ENCODE results near the gene SYMPK. TPM values are rescaled to one million over a fixed set of nuclear protein-coding genes. Genes with fewer than 3 reads are reported as not detected.
A peak's percentile ranks its signal among the peaks of the same experiment; 100 is the strongest.
"Not testable (repeated sequence)": the region's sequence is repeated elsewhere in the genome, so short reads cannot be mapped to it uniquely, and the experiment has no call there.

The SYMPK gene
- 18.1 and 21.4 TPM in 2 replicates for total RNA-seq

DNA sequence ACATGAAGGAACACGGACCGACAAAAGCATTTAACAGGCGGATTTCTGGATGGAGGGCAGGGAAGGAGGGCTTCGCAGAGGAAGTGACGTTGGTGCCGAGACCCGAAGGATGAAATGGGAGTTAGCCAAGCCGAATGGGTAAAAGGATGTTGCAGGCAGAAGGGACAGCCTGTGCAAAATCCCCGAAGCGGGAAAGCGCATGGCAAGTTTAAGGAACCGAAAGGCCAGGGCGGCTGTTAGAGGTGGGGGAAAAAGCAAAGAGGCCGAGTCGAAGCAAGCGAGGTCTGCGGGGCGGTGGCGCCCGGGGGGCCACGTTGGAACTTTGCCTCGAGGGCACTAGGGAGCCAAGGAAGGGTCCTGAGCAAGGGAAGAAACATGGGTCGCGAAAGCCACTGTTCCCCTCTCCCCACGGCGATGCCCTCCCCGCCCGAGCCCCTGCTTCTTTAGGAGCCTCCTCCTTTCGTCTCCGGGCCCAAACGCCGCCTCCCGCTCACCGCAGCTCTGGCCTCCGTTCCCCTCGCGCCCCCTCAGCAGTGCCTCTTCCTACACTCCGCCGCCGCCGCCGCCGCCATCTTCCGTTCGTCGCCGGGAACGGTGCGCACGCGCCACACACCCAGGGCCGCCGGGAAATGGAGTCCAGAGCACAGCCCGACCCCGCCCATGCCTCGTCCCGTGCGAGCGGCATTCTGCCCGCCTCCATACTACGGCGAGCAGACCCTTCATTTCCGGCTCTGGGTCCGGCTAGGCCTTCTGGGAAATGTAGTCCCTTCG, at the start of gene SYMPK:
Gene SYMPK (minus strand): TSS at position 584 of the 771 bp plus-strand sequence. CDS start 8,652 bp downstream, outside the sequence.
- DNase-seq (ENCODE audit: low read depth in 2 of 2): peak; percentile 98 to 99

DNA sequence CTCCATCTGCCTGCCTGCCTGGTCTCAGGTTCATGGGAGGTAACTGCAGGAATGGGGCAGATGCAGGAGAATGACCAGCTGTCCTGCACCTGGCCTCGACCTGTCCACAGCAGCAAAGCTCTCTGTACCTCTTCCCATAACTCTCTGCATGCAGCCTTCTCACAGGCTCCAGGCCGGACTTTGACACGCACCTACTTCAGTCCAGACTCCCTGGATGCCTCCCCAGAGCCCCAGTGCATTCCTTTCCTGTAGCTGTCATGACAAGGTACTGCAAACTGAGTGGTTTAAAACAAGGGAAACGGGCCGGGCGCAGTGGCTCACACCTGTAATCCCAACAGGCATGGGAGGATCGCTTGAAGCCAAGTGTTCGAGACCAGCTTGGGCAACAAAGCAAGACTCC, 48.3 kb upstream of the SYMPK start:
- no peak for DNase-seq (ENCODE audit: low read depth in 2 of 2)

DNA sequence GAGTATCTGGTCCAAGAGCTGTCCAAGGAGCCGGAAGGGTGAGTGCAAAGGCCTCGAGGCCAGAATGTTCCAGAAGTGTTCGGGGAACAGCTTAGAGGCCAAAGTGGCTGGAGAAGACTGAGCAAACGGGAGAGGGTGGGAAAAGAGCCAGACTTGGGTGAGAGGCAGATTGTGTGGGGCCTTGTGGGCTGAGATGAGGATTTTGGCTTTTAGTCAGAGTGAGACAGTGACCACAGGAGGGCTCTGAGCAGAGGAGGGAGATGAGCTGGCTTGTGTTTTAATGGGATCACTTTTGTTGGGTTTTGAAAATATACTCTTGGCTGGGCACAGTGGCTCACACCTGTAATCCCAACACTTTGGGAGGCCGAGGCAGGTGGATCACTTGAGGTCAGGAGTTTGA, 46.0 kb upstream of the SYMPK start:
- DNase-seq (ENCODE audit: low read depth in 2 of 2): peak in 1 of 2 donors; percentile 20

DNA sequence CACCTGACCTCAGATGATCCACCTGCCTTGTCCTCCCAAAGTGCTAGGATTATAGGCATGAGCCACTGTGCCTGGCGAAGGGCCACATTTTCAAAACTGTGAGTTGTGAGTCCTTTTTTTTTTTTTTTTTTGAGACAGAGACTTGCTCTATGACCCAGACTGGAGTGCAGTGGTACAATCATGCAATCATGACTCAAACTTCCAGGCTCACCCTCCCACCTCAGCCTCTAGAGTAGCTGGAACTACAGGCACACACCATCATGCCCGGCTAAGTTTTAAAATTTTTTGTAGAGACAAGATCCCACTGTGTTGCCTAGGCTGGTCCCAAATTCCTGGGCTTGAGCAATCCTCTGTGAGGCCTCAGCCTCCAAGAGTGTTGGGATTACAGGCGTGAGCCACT, 43.3 kb upstream of the SYMPK start:
- peak in 1 of 2 donors; percentile 21 for DNase-seq (ENCODE audit: low read depth in 2 of 2)

DNA sequence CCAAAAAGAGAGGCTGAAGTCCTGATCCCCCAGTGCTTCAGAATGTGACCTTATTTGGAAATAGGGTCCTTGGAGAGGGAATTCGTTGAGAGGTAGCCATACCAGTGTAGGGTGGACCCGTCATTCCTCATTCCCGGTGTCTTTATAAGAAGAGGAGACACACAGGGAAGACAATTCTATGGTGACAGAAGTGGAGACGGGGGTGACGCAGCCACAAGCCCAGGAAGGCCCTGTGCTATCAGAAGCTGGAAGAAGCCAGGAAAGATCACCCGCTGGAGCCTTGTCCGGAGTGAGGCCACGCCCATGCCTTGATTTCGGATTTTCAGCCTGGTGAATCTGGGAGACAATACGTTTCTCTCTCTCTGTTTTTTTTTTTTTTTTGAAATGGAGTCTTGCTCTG, 42.1 kb upstream of the SYMPK start:
- DNase-seq (ENCODE audit: low read depth in 2 of 2): no peak

DNA sequence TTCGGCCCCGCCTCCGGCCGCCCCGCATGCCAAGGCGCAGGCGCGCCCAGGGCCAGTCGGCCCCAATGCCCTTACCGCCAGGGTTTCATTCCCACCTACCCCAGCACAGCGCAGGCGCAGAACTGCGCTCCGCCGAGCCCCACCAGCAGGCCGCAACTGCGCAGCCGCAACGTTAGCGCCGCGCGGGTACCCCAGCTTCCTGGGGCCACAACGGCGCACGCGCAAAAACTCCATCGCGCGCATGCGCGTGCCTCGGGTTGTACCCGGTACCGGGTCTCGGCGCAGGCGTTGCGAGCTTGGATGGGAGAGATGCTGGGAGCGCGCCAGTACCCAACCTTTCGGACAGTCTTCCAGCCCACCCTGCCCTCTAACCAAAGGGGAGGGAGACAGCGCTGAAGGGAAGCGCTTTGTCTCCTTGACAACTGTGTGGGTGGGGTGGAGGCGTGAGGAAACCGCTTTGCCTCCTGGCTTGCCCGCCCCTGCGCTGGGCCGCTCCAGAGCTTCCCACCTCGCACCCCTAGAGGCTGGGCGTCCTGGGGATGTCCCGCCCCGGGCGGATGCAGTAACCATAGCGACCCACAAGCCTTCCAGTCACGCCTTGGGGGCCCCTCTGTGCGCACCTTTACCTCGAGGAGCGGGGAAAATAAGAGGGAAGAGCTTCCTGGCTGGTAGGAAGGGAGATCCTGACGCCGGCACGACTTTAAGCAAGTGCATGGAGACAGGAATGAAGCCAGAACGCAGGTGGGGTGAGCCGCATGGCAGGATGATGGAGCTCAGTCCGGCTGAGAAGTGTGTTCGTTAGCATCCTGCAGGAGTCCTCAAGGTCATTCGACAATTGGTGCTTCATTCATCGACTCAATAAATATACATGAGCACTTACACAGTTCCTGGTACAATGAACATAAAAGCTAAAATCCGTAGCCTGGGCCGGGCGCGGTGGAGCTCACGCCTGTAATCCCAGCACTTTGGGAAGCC, 40.0 kb upstream of the SYMPK start:
- peak; percentile 97 to 99 for DNase-seq (ENCODE audit: low read depth in 2 of 2)

DNA sequence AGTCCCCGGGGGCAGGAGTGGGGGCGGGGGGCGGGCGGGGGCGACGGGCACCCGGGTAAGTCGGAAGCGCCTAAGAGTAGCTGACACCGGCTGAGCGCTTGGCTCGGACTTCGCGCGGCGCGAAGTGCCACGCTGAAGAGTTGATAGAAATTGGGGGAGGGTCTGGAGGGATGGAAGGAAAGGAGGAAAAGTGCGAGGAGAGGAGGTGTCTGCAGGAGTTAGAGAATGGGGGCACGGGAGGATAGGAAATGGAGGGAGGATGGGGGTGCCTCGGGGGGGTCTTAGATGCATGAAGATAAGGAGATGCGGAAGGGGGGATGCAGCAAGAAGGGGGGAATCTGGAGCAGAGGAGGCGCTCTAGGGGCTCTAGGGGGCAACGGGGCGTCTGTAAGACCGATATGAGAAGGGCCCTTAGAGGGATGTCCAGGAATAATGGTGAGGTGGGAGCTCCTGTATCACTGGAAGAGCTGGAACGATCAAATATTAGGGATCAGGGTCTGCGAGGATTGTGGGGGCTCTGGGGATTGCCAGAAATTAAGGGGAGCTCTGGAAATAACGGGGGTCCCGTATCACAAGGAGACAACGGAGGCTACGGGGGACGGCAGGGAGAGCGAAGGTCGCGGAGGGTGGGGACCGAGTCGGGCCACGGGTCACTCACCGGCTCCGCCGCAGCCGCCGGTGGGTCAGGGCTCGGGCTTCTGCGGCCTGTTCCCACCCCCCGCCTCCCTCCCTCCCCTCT, 39.1 kb upstream of the SYMPK start, which contains the start of gene MYPOP:
Gene MYPOP (minus strand): TSS at position 702 of the 739 bp plus-strand sequence. CDS start 840 bp downstream, outside the sequence.
- peak in 1 of 2 donors; percentile 16 for DNase-seq (ENCODE audit: low read depth in 2 of 2)

DNA sequence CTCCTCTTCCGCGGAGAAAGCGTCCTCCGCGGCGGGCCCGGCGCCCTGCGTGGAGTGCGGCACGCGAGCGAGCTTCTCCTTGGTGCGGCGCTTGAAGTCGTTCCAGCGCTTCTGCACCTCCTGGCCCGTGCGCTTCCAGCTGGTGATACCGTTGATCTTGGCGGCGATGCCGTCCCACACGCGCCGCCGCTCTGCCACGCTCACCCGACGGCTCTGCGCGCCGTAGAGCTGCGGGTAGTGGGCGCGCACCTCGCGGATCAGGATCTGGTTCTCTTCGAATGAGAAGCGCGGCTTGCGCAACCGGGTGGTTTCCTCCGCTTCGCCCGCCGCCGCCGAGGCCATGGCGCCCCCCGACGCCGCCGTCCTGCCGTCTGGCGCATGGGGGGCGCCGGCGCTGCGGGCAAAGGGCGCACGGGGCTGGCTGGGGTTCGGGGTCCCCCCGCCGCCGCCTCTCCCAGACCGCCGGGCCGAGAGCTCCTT, 38.5 kb upstream of the SYMPK start:
- peak; percentile 42 to 61 for DNase-seq (ENCODE audit: low read depth in 2 of 2)

DNA sequence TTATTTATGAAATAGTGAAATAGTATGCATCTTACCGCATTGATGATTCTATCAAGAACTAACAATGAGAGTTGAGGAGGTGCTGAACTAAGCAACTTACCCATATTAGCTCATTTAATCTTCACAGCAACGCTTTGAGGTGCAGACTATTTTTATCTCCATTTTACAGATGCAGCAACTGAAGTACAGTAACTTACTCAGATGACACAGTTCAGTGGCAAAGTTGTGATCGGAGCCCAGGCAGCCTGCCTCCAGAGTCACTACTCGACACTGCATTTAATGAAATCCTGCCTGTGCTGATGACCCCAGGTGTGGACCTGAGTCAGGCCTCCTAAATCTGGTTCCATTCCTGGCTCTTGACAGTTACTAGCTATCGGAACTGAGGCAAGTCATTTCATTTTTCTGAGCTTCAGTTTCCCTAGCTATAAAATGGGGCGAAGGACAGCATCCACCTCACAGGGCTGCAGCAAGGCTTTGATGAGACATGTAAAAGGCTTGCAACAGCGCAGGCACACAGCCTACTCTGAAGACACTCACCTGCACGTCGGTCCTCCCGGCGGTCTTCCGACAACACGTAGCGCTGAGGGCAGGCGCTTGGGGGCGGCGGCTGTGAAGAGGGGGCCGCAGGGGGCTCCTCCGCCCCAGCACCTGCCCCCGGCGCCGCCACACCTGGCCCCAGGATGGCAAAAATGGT, 37.9 kb upstream of the SYMPK start:
- DNase-seq (ENCODE audit: low read depth in 2 of 2): no peak

DNA sequence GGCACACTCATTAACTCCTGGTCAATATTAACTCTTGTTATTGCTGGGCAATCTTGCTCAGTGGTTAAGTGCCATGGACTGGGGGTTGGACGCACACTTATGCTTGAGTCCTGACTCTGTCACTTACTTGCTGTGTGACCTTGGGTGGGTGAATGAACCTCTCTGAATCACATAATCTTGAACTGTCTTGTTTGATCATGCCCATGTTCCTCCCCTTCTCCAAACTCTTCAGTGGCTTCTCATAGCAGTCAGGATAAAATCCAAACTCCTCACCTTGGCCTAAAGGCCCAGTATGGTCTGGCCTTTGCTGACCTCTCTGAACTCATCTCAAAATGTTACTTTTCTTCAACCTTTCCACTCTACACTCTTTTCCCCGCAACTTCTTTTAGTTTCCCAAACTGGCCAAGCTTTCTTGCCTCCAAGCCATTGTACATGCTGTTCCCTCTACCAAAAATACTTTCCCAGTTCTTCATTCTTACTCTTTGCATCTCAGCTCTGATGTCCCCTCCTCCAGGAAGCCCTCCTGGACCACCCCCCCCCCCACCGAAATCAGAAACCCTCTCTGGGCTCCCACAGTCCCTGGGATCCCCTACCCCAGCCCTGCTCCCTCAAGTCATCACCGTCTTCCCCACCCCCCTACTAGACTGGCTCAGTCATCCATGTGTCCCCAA, 37.1 kb upstream of the SYMPK start:
- DNase-seq (ENCODE audit: low read depth in 2 of 2): no peak

DNA sequence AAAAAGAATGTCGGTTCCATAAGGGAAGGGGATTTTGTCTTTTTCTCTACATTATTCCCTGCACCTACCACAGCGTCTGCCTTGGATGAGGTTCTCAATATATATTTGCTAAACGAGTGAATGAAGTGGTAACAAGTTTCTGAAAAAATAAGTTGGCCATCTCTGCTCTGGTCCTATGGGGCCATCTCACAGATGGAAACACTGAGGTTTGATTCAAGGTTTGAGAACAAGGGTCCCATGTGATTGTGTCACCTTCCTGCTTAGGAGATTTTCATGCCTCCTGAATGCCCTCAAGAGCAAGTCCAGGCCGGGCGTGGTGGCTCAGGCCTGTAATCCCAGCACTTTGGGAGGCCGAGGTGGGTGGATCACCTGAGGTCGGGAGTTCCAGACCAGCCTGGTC, 36.3 kb upstream of the SYMPK start:
- DNase-seq (ENCODE audit: low read depth in 2 of 2): no peak

DNA sequence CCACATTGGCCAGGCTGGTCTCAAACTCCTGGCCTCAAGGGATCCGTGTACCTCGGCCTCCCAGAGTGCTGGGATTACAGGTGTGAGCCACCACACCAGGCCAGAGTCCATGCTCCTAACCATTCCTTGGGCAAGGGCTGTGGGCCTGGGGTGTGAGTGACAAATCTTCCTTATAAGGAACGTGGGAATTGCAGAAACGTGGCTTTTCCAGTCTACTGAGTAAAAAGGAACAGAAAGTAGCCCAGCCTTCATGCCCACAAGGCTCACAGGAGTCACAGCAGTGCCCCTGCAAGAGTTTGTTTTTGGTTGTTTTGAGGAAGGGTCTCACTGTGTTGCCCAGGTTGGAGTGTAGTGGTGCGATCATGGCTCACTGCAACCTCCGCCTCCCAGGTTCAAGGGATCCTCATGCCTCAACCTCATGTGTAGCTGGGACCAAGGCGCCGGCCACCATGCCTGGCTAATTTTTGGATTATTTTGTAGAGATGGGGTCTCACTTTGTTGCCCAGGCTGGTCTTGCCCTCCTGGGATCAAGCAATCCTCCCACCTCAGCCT, 34.4 kb upstream of the SYMPK start:
- no peak for DNase-seq (ENCODE audit: low read depth in 2 of 2)

DNA sequence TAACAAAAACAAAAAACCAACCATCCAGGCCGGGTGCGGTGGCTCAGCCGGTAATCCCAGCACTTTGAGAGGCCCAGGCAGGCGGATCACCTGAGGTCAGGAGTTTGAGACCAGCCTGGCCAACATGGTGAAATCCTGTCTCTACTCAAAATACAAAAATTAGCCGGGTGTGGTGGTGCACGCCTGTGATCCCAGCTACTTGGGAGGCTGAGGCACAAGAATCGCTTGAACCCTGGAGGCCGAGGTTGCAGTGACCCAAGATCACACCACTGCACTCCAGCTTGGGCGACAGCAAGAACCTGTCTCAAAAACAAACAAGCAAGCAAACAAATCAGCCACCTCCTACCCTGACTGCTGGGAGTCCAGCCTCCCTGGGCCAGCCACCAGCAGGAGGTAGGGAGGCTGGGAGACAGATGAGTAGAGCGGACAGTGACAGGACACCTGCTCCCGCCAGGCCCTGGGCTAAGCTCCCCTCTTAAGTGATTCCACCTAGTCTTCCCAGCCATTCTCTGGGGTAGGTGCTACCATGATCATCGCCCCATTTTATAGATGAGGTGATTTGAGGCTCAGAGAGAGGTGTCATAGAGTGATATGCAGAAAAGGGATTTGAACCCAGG, 33.1 kb upstream of the SYMPK start:
- DNase-seq (ENCODE audit: low read depth in 2 of 2): not testable (repeated sequence)

DNA sequence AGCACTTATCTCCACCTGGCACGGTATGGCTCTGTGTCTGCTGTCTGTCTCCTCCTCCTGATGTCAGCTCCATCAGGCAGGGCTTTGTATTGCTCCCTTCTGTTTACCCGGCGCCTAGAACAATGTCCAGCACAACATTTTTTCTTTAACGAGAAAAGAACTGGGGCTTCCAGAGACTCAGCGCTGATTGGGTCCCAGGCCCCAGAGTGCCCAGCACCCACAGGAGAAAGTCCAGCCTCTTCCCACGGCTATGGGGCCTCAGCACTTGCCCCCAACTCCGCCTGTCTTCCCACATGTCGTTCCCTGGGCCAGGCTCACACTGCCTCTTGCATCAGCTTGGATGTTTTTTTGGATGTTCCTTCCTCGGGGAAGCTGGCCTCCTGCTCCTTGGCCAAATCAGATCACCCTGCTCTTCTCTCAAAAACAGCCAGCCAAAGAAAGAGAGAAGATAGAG, 32.6 kb upstream of the SYMPK start:
- DNase-seq (ENCODE audit: low read depth in 2 of 2): no peak

DNA sequence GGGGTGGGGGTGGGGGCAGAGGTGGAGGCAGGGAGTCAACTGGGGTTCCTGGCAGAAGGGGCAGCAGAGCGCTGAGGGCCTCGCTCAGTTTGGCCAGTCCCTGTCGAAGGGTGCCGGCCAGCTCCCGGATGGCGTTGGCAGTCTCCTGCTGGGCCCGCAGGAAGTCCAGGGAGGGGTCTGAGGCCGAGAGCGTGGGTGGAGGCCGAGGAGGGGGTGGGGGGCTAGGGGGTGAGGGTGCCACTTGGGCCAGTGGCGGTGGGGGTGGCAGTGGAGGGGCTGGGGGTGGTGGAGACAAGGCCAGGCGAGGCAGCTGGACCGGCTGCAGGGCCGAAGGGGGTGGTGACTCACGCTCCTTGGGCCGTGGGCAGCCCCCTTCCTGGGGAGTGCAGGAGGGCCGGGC, 27.9 kb upstream of the SYMPK start:
- DNase-seq (ENCODE audit: low read depth in 2 of 2): no peak

DNA sequence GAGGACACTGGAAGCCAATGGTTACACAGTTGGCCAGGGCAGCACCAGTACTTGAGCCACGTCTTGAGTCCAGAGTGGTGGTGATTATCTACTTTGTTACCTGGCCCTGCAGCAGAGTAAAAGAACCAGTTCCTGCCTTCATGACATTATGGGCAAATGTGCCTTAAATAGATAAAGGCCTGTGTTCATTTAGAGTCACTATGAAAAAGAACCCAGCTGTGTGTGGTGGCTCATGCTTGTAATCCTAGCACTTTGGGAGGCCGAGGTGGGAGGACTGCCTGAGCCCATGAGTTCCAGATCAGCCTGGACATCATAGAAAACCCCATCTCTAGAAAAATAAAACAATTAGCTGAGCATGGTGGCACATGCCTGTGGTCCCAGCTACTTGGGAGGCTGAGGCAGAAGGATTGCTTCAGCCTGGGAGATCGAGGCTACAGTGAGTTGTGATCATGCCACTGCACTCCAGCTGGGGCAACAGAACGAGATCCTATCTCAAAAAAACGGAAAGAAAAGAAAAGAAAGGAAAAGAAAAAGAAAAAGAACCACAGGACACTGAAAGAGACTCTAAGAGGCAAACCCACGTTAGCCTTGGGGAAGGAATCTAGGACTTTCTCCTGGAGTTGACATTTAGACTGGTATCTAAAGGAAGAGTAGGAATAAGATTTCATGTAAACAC, 26.4 kb upstream of the SYMPK start:
- no peak for DNase-seq (ENCODE audit: low read depth in 2 of 2)

DNA sequence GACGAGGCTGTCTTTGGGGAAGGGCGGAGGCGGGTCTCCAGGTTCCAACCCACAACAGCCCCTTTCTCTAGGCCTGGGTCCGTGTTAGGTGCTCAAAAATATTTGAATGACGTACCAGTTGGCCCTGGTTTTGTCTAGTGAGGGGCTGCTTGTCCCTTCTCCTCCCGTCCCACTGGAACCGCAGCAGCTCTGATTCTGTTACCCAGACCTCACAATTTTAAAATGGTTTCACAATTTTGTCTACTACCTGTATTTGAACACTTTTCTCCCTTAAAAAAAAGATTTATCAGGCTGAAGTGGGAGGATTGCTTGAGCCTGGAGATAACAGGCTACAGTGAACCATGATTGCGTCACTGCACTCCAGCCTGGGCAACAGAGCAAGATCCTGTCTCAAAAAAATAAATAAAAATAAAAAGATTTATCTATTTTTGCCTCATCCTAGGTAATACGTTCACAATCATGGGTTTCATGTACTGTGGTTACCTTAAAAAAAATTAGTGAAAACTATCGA, 24.3 kb upstream of the SYMPK start:
- DNase-seq (ENCODE audit: low read depth in 2 of 2): no peak

DNA sequence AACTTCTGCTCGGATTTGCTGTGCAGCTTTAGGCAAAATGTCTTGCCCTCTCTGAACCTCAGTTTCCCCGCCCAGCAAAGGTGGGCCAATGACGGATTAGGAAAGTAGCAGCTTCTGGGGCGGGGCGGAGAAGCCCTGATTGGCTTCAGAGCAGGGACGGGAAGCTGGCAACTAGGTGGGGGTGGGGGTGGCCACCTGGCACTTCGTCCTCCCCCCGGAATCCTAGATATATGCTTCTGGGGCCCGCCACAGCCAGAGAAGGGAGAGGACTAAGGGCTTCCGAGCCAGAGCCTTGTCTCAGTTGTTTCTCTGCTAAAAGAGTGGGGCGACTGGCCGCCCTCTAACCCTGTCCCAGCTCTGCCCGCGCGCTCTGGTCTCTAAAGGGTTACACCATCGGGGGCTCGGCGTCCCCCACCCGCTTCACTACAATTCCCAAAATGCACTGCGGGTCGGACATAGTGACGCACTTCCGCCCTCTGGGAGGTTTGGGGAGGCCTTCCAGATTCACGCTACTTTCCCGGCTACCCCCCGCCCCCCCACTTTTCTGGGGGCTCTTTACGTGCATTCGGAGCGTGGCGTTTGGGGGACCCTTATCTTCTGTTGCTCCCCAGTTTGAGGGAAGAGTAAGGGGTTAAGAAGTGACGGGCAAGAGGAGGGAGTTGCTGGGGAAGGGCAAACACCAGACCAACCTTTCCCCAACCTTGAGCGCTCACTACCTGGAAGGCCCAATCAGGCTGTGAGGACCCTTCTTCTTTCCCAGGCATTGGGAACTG, 23.7 kb upstream of the SYMPK start:
- DNase-seq (ENCODE audit: low read depth in 2 of 2): peak; percentile 94 to 95

Data from lung microvascular endothelial cell (primary cell).